Upper lobe of right lung (tissue), 1 donor: ENCODE measurements around the gene TFEC. TPM values are rescaled to one million over a fixed set of nuclear protein-coding genes. Genes with fewer than 3 reads are reported as not detected.

Experiments
- ATAC-seq: fragments of 200-7000 bp; cut with Tn5 transposase; one replicate; pipeline ENCODE4 v1.9.1; 2020; ENCODE audit warnings: mild to moderate bottlenecking, moderate library complexity
- DNase-seq: peaks from one replicate; pipeline ENCODE4 v3.0.0-alpha.2; 2020
- H3K27ac ChIP-seq: fragments of 200-600 bp; one replicate; pipeline ENCODE4 v1.8.0; 2022
- H3K27me3 ChIP-seq: fragments of 200-600 bp; one replicate; pipeline ENCODE4 v1.8.0; 2022; ENCODE audit warnings: mild to moderate bottlenecking
- H3K36me3 ChIP-seq: fragments of 200-600 bp; one replicate; pipeline ENCODE4 v1.8.0; 2022
- H3K4me1 ChIP-seq: fragments of 200-600 bp; one replicate; pipeline ENCODE4 v1.8.0; 2022
- H3K4me3 ChIP-seq: fragments of 200-600 bp; one replicate; pipeline ENCODE4 v1.8.0; 2022; ENCODE audit warnings: mild to moderate bottlenecking
- H3K9me3 ChIP-seq: fragments of 200-600 bp; one replicate; pipeline ENCODE4 v1.8.0; 2022
- CTCF ChIP-seq: fragments of 200-600 bp; IDR thresholded peaks from one replicate; pipeline ENCODE4 v1.8.0; 2022; ENCODE audit warnings: antibody characterized with exemption
- intact Hi-C: fragments of 100-400 bp; cut with DNase I; formaldehyde crosslinking; loops from one replicate; pipeline ENCODE4 v1.11.0; 2022
- total RNA-seq: library from RNA; stranded (reverse); fragmentation: NEBNext Ultra II Directional; extraction: Animal tissue kit (Norgen Biotek cat#: 25700); gene quantifications from one replicate; pipeline ENCODE4 v1.2.1, GENCODE V29; 2021
- donor health status: DM: no; HTN: yes; CAD: no; lungs with severe emphysema.

The TFEC gene
- total RNA-seq, 1 donor from 2014 or later: 29.8 TPM

- no peaks in the 10 kb centered on the region for H3K36me3 ChIP-seq
These were observed 65.3 kb downstream of the TFEC start for GRCh38 chr7:115965236-115965635.

GRCh38 chr7:115964799-115965198 is 65.8 kb downstream of the TFEC start:
- Histone ChIP-seq H3K27me3 (no peaks in the 10 kb centered on the region), H3K27ac (no peak overlapping the region), H3K9me3 (no peaks in the 10 kb centered on the region), H3K36me3 (no peaks in the 10 kb centered on the region), H3K4me3 (no peak overlapping the region), H3K4me1 (no peaks in the 10 kb centered on the region)
- intact Hi-C loops: no loop called here
- TF ChIP-seq CTCF: no peak
- no peak for ATAC-seq
- no peak for DNase-seq

More at GRCh38 chr7:115965236-115965635, 65.3 kb downstream of the TFEC start:
- DNase-seq (no peak), ATAC-seq (no peak)
- no peak for TF ChIP-seq CTCF
- Histone ChIP-seq H3K4me1 (no peaks in the 10 kb centered on the region), H3K4me3 (no peak overlapping the region), H3K9me3 (no peaks in the 10 kb centered on the region), H3K27ac (no peak overlapping the region), H3K27me3 (no peaks in the 10 kb centered on the region)
- intact Hi-C loops: no loop called here

- no peaks in the 10 kb centered on the region for H3K27me3 ChIP-seq
- H3K36me3 ChIP-seq: no peaks in the 10 kb centered on the region
- no peaks in the 10 kb centered on the region for H3K9me3 ChIP-seq
- no peak overlapping the region for H3K27ac ChIP-seq
- no peak for TF ChIP-seq CTCF
- intact Hi-C loops: no loop called here
- no peak overlapping the region for H3K4me3 ChIP-seq
- ATAC-seq (no peak), DNase-seq (no peak)
- H3K4me1 ChIP-seq: no peaks in the 10 kb centered on the region
These were observed 68.2 kb downstream of the TFEC start for GRCh38 chr7:115962340-115962739.

GRCh38 chr7:115953592-115954255 is 76.8 kb downstream of the TFEC start:
- Histone ChIP-seq H3K4me3 (no peak overlapping the region), H3K4me1 (no peaks in the 10 kb centered on the region), H3K36me3 (no peaks in the 10 kb centered on the region), H3K9me3 (no peaks in the 10 kb centered on the region), H3K27me3 (no peaks in the 10 kb centered on the region), H3K27ac (no peak overlapping the region)
- no peak for DNase-seq
- ATAC-seq: no peak
- intact Hi-C loops: no loop called here
- TF ChIP-seq CTCF: no peak

- H3K9me3 ChIP-seq: no peaks in the 10 kb centered on the region
- H3K27me3 ChIP-seq: no peaks in the 10 kb centered on the region
- H3K27ac ChIP-seq: no peak overlapping the region
- H3K36me3 ChIP-seq: no peaks in the 10 kb centered on the region
- ATAC-seq: no peak
- H3K4me1 ChIP-seq: no peaks in the 10 kb centered on the region
- intact Hi-C loops: no loop called here
- no peak for TF ChIP-seq CTCF
- DNase-seq: no peak
- H3K4me3 ChIP-seq: no peak overlapping the region
These were observed 77.7 kb downstream of the TFEC start for GRCh38 chr7:115952832-115953231.

- ATAC-seq: no peak
- Histone ChIP-seq H3K27me3 (no peaks in the 10 kb centered on the region), H3K36me3 (no peaks in the 10 kb centered on the region), H3K27ac (no peak overlapping the region), H3K9me3 (no peaks in the 10 kb centered on the region), H3K4me3 (no peak overlapping the region), H3K4me1 (no peaks in the 10 kb centered on the region)
- no peak for TF ChIP-seq CTCF
- DNase-seq: no peak
- intact Hi-C loops: no loop called here
These were observed 79.0 kb downstream of the TFEC start for GRCh38 chr7:115951547-115951946.
